Endodermal cell (in vitro differentiated cells): Measurements from ENCODE around the gene SLC25A10. TPM values are rescaled to one million over a fixed set of nuclear protein-coding genes. Genes with fewer than 3 reads are reported as not detected.
A peak's percentile ranks its signal among the peaks of the same experiment; 100 is the strongest.

ENCODE experiments used
- DNase-seq: peaks from one replicate; pipeline ENCODE4 v3.0.0-alpha.2; 2017
- H3K27ac ChIP-seq: 2 replicates; pipeline ENCODE4 v1.5.1; 2013; ENCODE audit warnings: mild to moderate bottlenecking, low read depth, low read length, moderate library complexity
- H3K27me3 ChIP-seq: 2 replicates; pipeline ENCODE4 v1.6.1; 2013; ENCODE audit warnings: mild to moderate bottlenecking, low read length, moderate library complexity; ENCODE audit not compliant: insufficient read depth, control insufficient read depth, poor library complexity, severe bottlenecking
- H3K36me3 ChIP-seq: 2 replicates; pipeline ENCODE4 v1.7.0; 2013; ENCODE audit warnings: mild to moderate bottlenecking, low read length, moderate library complexity; ENCODE audit not compliant: control insufficient read depth, insufficient read depth
- H3K4me1 ChIP-seq: one replicate; pipeline ENCODE4 v1.7.0; 2013; ENCODE audit warnings: low read length; ENCODE audit not compliant: control insufficient read depth, insufficient read depth
- H3K4me3 ChIP-seq: 2 replicates; pipeline ENCODE4 v1.5.1; 2013; ENCODE audit warnings: mild to moderate bottlenecking, low read length, moderate library complexity
- H3K9ac ChIP-seq: 2 replicates; pipeline ENCODE4 v1.6.1; 2013; ENCODE audit warnings: mild to moderate bottlenecking, low read length, moderate library complexity; ENCODE audit not compliant: poor library complexity, severe bottlenecking; ENCODE audit errors: extremely low read depth
- H3K9me3 ChIP-seq: 2 replicates; pipeline ENCODE4 v1.6.1; 2013; ENCODE audit warnings: mild to moderate bottlenecking, low read length, moderate library complexity; ENCODE audit not compliant: control insufficient read depth
- H3K27ac Mint-ChIP-seq: 2 replicates; pipeline ENCODE4 v1.8.0; 2020; ENCODE audit warnings: mixed read lengths
- H3K27me3 Mint-ChIP-seq: 2 replicates; pipeline ENCODE4 v1.8.0; 2021; ENCODE audit warnings: mild to moderate bottlenecking, mixed read lengths; ENCODE audit not compliant: insufficient read depth
- H3K36me3 Mint-ChIP-seq: 2 replicates; pipeline ENCODE4 v1.8.0; 2020; ENCODE audit warnings: low read depth, mixed read lengths
- H3K4me1 Mint-ChIP-seq: 2 replicates; pipeline ENCODE4 v1.8.0; 2020; ENCODE audit warnings: mixed read lengths
- H3K4me3 Mint-ChIP-seq: 2 replicates; pipeline ENCODE4 v1.8.0; 2020; ENCODE audit warnings: mild to moderate bottlenecking, moderate library complexity, mixed read lengths
- H3K9me3 Mint-ChIP-seq: 2 replicates; pipeline ENCODE4 v1.8.0; 2020; ENCODE audit warnings: mild to moderate bottlenecking, mixed read lengths
- WGBS, 2 experiments: methylation state at CpG; one replicate each; pipeline versions ENCODE4 v1.1.5 to v1.1.7; 2013; ENCODE audit warnings: missing lambda C conversion rate in 2 of 2, mixed read lengths in 1 of 2; ENCODE audit not compliant: insufficient coverage in 1 of 2, insufficient read length in 1 of 2; 5-methylcytosine and 5-hydroxymethylcytosine counted together
- total RNA-seq, 2 donors: library from RNA; stranded (reverse); fragmentation: NEBNext Ultra II Directional in 1 of 2; extraction: Animal tissue kit (Norgen Biotek cat#: 25700) in 1 of 2; gene quantifications; 2 replicates in 1 of 2; 3 replicates in 1 of 2; pipeline ENCODE4 v1.2.1, GENCODE V29; 2021
- TF ChIP-seq, protein P1 (sequence below): fragments of 200-600 bp; sonication (generic); conservative IDR thresholded peaks from 2 replicates; pipeline ENCODE4 v1.5.0; 2021; ENCODE audit warnings: antibody characterized with exemption, mild to moderate bottlenecking

SLC25A10 gene
- total RNA-seq, 2 donors from 2014 or later: 24.8 to 37.6 TPM

DNA sequence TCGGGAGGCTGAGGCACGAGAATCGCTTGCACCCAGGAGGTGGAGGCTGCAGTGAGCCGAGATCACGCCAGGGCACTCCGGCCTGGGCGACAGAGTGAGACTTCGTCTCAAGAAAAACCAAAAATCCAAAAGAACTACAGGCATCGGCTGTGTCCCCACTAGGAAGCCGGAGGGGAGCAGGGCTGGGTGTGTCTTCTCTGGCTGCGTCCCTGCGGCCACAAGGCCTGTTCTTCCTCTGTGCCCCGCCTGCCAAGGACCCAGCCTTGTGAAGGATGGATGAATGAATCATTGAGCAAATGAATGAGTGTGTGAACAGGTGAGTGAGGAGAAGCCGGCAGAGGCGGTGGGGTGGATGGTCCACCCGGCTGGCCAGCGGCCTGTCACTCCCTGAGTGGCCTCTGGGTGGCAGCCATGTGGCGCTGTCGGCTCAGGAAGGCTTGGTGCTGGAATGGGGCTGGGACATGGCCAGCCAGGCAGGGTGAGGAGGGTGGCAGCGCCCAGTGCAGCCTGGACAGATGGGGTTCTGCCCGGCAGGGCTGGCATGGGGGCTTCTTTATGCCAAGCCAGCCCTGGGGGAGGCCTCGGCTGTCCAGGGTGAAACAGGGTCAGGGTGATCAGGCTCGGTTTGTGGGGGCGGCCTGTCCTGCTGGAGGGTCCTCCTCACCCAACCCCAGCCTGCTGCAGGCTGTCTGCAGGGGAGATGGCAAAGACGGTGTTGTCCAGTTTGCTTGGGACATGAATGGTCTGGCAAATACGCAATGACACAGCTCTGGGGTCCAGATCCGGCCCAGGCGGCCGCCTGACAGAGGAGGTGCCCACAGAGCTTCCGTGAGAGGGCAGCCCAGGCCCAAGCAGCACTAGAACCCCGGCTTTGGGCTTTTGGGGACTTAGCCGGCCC is 21.7 kb downstream of the SLC25A10 start:
- peak; percentile 98 for DNase-seq
- H3K27me3 Mint-ChIP-seq: peaks cover 7% of the 10 kb centered on the region
- peaks cover 2% of the 10 kb centered on the region for H3K4me1 Mint-ChIP-seq
- 50 to 52% methylated on average over 21 to 32 of the region's 32 CpGs for WGBS, 2 experiments
- Histone ChIP-seq H3K4me3 (no peak overlapping the region), H3K4me1 (no peaks in the 10 kb centered on the region), H3K27me3 (peaks cover 8% of the 10 kb centered on the region), H3K36me3 (no peaks in the 10 kb centered on the region), H3K9ac (no peak overlapping the region), H3K27ac (no peak overlapping the region), H3K9me3 (no peaks in the 10 kb centered on the region)
- no peaks in the 10 kb centered on the region for H3K36me3 Mint-ChIP-seq
- H3K9me3 Mint-ChIP-seq: no peaks in the 10 kb centered on the region
- no peak overlapping the region for H3K27ac Mint-ChIP-seq
- H3K4me3 Mint-ChIP-seq: no peak overlapping the region
- TF ChIP-seq, protein P1, sequence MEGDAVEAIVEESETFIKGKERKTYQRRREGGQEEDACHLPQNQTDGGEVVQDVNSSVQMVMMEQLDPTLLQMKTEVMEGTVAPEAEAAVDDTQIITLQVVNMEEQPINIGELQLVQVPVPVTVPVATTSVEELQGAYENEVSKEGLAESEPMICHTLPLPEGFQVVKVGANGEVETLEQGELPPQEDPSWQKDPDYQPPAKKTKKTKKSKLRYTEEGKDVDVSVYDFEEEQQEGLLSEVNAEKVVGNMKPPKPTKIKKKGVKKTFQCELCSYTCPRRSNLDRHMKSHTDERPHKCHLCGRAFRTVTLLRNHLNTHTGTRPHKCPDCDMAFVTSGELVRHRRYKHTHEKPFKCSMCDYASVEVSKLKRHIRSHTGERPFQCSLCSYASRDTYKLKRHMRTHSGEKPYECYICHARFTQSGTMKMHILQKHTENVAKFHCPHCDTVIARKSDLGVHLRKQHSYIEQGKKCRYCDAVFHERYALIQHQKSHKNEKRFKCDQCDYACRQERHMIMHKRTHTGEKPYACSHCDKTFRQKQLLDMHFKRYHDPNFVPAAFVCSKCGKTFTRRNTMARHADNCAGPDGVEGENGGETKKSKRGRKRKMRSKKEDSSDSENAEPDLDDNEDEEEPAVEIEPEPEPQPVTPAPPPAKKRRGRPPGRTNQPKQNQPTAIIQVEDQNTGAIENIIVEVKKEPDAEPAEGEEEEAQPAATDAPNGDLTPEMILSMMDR: peak; percentile 94

DNA sequence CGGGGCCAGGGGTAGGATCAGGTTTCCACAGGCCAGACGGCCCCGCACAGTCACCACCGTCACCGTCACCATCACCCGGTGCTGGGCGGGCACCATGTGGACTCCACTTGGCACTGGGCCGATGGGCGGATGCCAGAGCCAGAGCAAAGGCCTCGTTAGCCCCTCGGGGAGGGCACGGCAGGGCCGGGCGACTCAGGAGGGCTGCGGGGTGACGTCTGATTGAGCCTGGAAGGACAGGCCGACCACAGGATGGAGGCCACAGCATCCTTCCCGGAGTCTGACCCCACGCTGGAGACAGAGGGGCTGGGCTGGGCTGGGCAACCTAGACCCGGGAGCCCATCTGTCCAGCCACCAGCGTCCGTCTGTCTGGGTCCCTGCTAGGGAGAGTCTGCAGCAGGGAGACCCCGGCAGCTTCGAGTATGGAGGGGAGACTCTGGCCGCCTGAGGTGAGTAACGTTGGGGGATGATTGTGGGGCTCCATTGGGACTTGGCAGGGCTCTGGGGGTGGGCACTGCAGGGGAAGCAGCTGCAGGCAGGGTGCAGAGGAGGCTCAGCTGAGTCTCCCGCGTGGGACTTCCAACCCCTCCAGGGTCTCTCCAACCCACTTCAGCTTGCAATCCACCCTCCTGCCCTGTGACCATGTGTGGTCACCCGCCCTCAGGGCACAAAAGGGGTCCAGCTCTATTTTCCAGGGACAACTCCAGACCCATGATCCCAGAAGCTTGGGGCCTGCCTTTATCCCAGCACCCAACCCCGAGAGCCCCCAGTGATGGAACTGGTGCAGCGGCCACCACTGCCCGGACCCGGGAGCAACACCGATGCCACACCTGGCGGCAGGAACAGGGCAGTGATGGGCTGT is 22.6 kb downstream of the SLC25A10 start:
- H3K36me3 Mint-ChIP-seq: no peaks in the 10 kb centered on the region
- H3K27me3 ChIP-seq: peaks cover 8% of the 10 kb centered on the region
- DNase-seq: peak; percentile 55
- H3K9ac ChIP-seq: no peak overlapping the region
- H3K27ac Mint-ChIP-seq: no peak overlapping the region
- H3K9me3 Mint-ChIP-seq: no peaks in the 10 kb centered on the region
- peaks cover 7% of the 10 kb centered on the region for H3K27me3 Mint-ChIP-seq
- H3K36me3 ChIP-seq: no peaks in the 10 kb centered on the region
- no peak overlapping the region for H3K4me3 Mint-ChIP-seq
- no peak overlapping the region for H3K4me3 ChIP-seq
- peaks cover 2% of the 10 kb centered on the region for H3K4me1 Mint-ChIP-seq
- 87 to 93% methylated on average over 21 to 35 of the region's 35 CpGs for WGBS, 2 experiments
- H3K9me3 ChIP-seq: no peaks in the 10 kb centered on the region
- no peaks in the 10 kb centered on the region for H3K4me1 ChIP-seq
- H3K27ac ChIP-seq: no peak overlapping the region
- TF ChIP-seq, protein P1: no peak

DNA sequence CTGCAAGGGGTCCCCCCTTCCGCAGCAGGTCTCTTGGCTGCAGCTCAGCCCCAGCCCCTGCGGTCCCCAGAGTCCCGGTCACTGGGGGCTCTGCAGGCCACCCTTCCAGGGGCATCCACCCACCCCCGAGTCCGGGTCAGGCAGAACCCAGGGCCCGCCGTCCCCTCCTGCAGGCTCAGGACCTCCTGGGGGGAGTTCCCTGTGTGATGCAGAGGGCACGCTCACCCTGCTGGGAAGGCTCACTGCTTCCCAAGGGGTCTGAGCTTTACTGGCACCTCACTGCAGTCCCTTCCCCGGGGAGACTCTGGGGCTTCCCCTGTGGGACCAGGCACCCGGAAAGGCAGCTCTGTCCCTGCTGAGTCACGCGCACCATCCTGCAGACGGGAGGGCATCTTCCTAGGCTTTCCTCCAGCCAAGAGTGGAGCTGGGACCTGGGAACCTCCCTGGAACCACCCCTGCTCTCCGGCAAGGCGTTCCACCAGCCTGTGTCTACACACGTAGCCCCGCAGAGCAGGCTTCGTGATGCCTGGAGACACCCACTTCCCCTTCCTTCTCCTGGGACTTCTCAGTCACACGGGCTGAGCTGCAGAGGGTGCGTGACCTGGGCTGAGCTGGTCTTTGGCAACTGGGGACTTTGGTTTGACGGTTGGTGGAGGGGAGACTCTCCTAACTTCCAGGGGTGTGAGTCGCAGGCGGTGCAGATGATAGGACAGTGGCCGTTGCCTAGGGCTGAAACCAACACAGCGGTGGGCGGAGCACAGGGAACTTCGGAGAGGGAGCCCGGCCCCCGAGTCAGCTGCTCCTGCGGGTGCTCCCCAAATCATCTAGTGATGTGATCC is 23.4 kb downstream of the SLC25A10 start:
- no peak overlapping the region for H3K4me3 ChIP-seq
- H3K9ac ChIP-seq: no peak overlapping the region

More for the DNA sequence above, 23.4 kb downstream of the SLC25A10 start:
- Histone ChIP-seq H3K9me3 (no peaks in the 10 kb centered on the region), H3K27me3 (peaks cover 8% of the 10 kb centered on the region), H3K4me1 (no peaks in the 10 kb centered on the region), H3K36me3 (no peaks in the 10 kb centered on the region), H3K27ac (no peak overlapping the region)
- H3K27ac Mint-ChIP-seq: no peak overlapping the region
- peaks cover 7% of the 10 kb centered on the region for H3K27me3 Mint-ChIP-seq
- peak; percentile 73 for DNase-seq
- H3K4me3 Mint-ChIP-seq: no peak overlapping the region
- TF ChIP-seq, protein P1: no peak
- 79 to 81% methylated on average over 17 to 30 of the region's 30 CpGs for WGBS, 2 experiments
- peaks cover 2% of the 10 kb centered on the region for H3K4me1 Mint-ChIP-seq
- no peaks in the 10 kb centered on the region for H3K9me3 Mint-ChIP-seq
- no peaks in the 10 kb centered on the region for H3K36me3 Mint-ChIP-seq
